ENCODE data around the gene DMBT1.

- TF ChIP-seq CTCF (conservative IDR thresholded peaks at IDR 0.05 in 1 of 2, IDR thresholded peaks at IDR 0.05 in 1 of 2; ENCODE audit: extremely low read depth in 1 of 2, insufficient read depth in 1 of 2, low read depth in 1 of 2, low read length in 2 of 2) (no peak), EZH2 (IDR thresholded peaks at IDR 0.05; ENCODE audit: borderline replicate concordance, low read length) (no peak)
Observed at GRCh38 chr10:122519144-122519543, 41.4 kb upstream of the DMBT1 start.

Data from mammary epithelial cell (primary cell).